Subcutaneous adipose tissue (tissue), 4 donors: ENCODE measurements around the gene ZBTB11. TPM values are rescaled to one million over a fixed set of nuclear protein-coding genes. Genes with fewer than 3 reads are reported as not detected.

ENCODE experiments used
- total RNA-seq, 4 donors: library from RNA; depleted of rRNA; stranded (reverse); fragments of >200 nt; gene quantifications; one replicate each; pipeline ENCODE4 v1.1.0, GENCODE V29; 2016
- TF ChIP-seq, protein P1 (sequence below): fragments of 450-650 bp; IDR thresholded peaks from one replicate; pipeline ENCODE4 v1.5.1; 2016; ENCODE audit warnings: low read depth, mild to moderate bottlenecking, control low read depth, antibody characterized with exemption, moderate library complexity

ZBTB11 gene
- total RNA-seq, 4 donors from 2014 or later: 16.0 to 20.4 (median 20.1) TPM

- TF ChIP-seq, protein P1, sequence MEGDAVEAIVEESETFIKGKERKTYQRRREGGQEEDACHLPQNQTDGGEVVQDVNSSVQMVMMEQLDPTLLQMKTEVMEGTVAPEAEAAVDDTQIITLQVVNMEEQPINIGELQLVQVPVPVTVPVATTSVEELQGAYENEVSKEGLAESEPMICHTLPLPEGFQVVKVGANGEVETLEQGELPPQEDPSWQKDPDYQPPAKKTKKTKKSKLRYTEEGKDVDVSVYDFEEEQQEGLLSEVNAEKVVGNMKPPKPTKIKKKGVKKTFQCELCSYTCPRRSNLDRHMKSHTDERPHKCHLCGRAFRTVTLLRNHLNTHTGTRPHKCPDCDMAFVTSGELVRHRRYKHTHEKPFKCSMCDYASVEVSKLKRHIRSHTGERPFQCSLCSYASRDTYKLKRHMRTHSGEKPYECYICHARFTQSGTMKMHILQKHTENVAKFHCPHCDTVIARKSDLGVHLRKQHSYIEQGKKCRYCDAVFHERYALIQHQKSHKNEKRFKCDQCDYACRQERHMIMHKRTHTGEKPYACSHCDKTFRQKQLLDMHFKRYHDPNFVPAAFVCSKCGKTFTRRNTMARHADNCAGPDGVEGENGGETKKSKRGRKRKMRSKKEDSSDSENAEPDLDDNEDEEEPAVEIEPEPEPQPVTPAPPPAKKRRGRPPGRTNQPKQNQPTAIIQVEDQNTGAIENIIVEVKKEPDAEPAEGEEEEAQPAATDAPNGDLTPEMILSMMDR: no peak
Observed at GRCh38 chr3:101690972-101691371, 14.0 kb upstream of the ZBTB11 start.

DNA sequence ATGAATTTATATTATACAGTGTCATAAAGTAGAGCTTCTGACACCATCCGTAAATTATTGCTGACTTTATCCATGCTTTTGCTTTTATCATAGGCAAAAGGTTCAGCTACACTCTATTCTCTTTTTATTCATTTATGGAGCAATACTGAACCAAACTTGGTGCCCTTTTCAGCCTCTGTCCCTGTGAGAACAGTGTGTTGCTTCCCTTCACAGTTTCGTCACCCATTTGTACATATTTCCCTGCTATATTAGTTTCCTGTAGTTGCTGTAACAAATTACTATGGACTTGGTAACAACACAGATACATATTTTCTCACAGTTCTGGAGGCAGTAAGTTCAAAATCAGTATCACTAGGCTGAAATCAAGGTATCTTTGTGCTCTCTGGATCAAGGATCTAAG, 12.4 kb upstream of the ZBTB11 start:
- TF ChIP-seq, protein P1: no peak

- TF ChIP-seq, protein P1: no peak
Observed at GRCh38 chr3:101687142-101687931, 10.4 kb upstream of the ZBTB11 start.

- TF ChIP-seq, protein P1: no peak
Observed at GRCh38 chr3:101685870-101686307, 9.0 kb upstream of the ZBTB11 start.

GRCh38 chr3:101685050-101685400, 8.1 kb upstream of the ZBTB11 start:
- TF ChIP-seq, protein P1: no peak

GRCh38 chr3:101680466-101680865, 3.5 kb upstream of the ZBTB11 start:
- TF ChIP-seq, protein P1: no peak

DNA sequence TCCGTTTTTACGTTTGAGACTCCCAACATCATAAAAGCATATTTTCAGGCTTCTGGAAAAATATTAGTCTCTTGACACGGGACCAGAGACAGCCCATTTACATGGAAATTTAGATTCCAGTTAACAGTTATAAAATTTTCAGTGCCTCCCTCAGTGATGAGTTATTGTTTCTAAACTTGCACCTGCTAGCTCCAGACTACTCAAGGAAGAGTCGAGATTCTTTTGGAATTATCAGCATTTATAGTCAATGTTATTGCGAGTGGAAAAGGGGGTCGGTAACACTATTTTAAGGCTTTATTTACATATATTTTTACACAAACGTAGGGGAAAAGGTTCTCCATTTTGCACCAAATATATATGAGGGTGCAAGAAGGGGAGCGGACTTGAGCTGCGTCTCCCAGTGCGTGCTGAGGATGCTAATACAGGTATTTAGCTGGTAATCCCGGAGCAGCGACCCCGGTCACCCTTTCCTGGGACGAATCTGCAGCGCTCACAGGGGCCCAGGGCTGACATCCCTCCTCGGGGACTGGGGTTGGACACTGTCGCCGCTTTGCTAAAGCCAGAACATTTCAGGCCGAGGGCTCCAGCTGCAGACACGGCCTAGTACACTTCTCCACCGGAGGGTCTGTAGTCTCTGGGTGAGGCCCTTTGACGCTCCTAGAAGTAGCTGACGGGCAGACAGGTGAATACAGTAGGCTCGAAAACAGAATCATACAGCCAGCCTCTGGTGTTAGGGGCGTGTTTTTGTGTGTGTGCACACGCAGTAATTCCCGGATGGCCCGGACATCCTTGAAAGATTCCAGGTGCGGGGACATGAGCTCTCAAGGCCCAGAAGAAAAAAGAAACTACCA, 729 bp upstream of the ZBTB11 start:
- TF ChIP-seq, protein P1: no peak
